Cerebellar nuclear complex (tissue), 1 donor: ENCODE results near the gene RNASEH2A.

Experiments used
- DNase-seq, 2 experiments: peaks; one replicate each; lab custom pipeline; 2025; lab: John Stamatoyannopoulos, UW

The RNASEH2A gene

DNA sequence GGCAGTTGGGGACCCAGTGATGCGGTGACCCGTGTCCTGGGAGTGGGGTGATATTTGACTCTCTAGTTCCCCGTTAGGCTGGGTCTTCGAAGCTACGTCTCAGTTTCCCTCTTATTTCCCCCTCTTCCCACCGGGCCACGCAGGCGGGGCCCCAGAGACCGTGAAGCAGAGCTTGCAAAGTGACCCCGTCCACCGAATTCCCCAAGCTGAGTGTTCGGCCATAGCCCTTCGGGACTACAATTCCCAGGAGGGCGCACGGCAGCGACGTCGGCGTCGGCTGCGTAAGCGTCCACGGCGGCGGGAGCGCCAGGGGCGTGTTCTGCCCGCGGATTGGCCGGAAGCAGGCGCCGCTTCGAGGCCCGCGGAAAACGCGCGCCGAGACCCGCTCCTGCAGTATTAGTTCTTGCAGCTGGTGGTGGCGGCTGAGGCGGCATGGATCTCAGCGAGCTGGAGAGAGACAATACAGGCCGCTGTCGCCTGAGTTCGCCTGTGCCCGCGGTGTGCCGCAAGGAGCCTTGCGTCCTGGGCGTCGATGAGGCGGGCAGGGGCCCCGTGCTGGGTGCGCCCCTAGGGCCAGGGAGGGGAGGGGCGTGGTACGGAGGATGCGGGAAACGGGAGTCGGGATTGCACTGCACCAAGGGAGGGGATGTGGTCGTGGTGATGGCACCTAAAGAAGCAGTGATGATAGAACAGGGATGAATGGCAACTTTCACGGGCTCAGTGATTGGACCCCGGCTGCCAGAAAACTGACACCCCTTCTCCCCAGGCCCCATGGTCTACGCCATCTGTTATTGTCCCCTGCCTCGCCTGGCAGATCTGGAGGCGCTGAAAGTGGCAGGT, at the start of gene RNASEH2A:
TSS of gene RNASEH2A (plus strand) at position 343 of the 840 bp plus-strand sequence. CDS start at position 433, 90 bp downstream.
- peak; percentile 75 to 76 for DNase-seq

DNA sequence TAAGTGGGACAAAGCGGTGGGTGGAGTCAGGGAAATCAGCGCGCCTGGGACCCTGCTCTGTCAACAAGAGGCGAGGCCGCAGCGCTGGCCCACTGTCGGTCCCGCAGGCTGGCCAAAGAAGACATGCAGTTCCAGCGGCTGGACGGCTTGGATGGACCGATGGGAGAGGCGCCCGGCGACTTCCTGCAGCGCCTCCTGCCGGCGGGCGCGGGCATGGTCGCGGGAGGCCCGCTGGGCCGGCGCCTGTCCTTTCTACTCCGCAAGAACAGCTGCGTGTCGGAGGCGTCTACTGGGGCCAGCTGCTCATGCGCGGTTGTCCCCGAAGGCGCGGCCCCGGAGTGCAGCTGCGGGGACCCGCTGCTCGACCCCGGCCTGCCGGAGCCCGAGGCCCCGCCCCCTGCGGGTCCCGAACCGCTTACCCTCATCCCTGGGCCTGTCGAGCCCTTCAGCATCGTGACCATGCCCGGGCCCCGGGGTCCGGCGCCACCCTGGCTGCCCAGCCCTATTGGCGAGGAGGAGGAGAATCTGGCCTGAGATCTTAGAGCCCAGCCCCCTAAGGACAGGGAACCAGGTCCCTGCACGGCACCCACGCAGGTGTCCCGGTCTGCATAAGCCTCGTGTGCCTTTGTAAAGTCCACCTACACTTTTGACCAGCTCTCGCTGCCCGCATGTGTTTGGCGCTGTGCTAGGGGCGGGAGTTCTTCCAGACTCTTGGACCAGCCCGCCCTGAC, 48.7 kb upstream of the RNASEH2A start:
- DNase-seq = no peak

DNA sequence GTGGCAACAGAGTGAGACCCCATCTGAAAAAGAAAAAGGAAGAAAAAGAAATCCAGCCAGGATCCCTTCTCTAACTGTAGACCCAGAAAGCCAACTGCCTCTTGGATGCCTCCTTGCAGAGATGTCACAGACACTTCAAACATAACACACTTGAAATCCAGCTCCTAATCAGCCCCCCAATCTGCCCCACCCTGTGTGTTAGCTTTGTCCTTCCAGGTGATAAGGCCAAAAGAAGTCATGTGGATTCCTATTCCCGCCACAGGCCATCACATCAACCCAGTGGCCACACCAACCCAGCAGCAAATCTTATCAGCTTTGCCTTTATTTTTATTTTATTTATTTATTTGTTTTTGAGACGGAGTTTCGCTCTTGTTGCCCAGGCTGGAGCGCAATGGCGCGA, 46.7 kb upstream of the RNASEH2A start:
- no peak for DNase-seq

DNA sequence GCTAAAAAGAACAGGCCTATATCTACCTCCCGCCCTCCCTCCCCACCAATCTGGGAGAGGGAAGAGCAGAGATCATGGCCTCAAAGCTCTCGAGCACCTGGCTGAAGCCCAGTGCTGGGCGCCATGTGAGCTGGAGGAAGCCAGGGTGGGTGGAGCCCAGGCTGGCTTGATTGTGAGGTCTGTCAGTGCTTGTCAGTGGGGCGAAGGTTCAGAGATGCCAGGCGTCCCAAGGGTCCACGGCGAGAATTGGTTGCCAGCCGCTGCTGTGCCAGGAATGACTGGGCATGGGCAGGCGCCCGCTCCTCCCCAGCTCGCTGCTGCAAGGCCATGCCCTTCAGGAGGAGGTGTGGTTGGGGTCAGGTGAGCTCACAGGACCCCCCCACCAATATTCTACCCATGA, 43.3 kb upstream of the RNASEH2A start:
- DNase-seq = no peak

- no peak for DNase-seq
These were observed 41.7 kb upstream of the RNASEH2A start for GRCh38 chr19:12764698-12765097.

GRCh38 chr19:12766051-12766521, 40.3 kb upstream of the RNASEH2A start:
- no peak for DNase-seq

DNA sequence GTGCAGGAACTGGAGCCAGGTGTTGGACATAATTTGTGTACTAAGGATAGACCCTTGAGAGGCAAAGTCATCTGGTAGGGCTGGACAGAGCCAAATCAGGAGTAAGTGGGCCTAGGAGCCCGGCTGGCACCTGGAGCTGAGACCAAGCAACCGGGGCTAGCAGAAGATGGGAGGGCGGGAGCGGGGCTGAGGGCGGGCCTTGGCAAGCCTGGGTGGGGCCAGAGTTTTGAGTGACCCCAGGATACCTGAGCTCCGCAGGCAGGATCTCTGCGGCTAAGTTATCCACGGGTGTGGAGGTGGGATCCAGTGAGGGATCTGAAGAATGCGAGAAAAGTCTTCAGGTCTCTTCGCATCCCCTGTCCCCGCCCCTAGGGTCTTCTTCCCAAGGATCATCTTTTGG, 39.2 kb upstream of the RNASEH2A start:
- DNase-seq = no peak

GRCh38 chr19:12767666-12768065, 38.7 kb upstream of the RNASEH2A start:
- no peak for DNase-seq

- no peak for DNase-seq
These were observed 36.7 kb upstream of the RNASEH2A start for GRCh38 chr19:12769689-12770088.

- no peak for DNase-seq
These were observed 35.5 kb upstream of the RNASEH2A start for GRCh38 chr19:12770922-12771321.

DNA sequence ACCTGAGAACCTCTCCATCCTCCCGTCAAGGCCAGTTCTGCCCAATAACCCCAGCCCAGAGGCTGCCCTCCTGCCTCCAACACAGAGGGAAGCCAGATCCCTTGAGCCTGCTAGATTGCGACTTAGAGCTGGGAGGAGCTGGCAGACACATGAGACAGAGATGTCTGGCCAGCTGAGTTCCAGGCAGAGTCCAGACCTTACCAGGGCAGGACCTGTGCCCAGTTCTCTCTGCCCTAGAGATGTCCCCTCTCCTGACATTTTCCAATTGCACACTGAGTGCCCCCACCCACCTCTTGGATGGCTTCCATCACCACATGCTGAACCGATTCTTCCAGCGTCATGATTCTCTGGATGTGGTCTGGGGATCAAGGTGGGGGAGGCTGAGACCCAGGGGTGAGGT, 34.1 kb upstream of the RNASEH2A start:
- DNase-seq = no peak

DNA sequence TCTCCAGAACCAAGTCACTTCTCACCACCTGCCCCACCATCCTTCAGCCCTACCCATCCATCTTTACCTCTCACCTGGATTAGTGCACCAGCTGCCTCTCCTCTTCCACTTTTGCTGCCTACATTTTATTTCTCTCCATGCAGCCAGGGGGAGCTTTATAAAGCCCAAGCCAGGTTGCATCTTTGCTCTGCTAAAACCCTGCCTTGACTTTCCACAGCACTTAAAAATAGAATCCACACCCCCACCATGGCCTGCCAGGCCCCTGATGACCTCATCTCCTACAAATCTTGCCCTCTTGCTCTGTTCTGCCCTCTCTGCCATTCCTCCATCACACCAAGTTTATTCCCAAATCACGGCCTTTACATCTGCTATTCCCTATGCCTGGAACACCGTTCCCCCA, 32.8 kb upstream of the RNASEH2A start:
- DNase-seq = no peak

DNA sequence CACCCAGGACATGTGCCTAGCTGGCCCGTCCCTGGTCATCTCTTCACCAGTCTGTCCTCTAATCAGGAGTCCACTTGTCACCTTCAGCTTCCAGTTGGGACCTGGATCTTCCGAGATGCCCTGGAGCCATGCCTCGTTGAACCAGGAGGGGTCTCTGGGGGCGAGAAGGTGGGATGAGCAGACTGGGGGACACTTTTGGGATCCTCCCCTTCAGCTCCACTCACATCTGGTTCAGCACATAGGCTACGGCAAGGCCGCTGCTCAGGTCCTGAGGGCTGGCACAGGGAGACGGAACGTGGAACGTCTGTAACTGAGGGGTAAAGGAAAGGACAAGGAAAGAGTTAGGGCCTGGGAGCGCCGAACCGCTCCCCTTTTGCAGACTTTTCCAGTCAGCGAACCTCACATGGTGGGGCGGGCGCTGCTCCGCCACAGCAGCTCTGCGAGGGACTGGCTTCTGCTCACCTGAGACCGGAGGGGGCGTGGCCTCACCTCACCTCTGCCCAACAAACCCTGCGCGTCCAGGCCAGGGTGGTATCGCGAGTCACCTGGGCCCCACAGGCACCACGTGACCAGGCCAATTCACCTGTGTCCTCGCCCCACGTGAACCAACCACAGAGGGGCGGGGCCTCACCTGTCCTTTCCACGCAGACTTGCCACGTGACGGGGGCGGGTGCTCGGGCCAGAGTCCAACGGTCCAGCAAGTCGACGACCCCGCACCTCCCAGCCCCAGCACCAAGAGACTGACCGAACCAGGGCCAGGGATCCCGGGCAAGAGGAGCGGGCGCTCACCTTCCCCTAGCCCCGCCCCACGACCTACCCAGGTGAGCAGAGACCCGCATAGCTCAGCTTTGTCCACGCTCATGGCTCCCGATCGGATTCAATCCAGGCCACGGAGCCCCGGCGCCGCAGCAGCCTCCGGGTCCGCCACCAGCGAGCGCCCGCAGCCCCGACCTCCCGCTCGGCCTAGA, 31.5 kb upstream of the RNASEH2A start, which contains the start of gene HOOK2:
TSS of gene HOOK2 (minus strand) at position 965 of the 968 bp plus-strand sequence. CDS start at position 862, 103 bp downstream.
- DNase-seq = peak in 1 of 2 experiments; percentile 33

DNA sequence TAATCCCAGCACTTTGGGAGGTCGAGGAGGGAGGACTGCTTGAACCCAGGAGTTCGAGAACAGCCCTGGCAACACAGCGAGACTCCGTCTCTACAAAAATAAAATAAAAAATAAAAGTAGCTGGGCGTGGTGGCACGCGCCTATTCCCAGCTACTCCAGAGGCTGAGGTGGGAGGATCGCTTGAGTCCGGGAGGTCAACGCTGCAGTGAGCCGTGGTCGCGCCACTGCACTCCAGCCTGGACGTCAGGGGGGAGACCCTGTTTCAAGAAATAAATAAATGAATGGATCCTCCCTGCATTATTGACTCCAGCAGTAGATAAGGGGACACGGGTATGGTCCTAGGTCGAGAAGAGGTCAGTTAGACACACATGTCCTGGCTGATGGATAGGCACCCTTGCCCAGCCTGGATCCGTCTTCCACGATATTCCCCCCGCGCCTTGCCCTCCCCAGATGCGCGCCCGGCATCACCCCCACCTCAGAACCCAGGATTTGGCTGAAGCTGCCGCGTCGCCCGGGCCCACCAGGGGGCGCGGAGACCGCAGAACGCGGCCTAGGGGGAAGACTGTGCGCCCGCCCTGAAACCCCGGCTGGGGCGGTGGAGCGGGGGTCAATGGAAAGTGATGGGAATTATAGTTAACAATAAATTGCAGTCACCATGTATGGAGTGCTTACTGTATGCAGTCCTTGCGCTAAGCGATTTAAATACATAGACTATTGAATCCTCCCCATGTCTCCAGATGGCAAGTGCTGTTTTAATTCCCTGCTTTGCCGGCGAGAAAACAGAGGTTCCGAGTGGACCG, 29.0 kb upstream of the RNASEH2A start:
- peak in 1 of 2 experiments; percentile 33 for DNase-seq

DNA sequence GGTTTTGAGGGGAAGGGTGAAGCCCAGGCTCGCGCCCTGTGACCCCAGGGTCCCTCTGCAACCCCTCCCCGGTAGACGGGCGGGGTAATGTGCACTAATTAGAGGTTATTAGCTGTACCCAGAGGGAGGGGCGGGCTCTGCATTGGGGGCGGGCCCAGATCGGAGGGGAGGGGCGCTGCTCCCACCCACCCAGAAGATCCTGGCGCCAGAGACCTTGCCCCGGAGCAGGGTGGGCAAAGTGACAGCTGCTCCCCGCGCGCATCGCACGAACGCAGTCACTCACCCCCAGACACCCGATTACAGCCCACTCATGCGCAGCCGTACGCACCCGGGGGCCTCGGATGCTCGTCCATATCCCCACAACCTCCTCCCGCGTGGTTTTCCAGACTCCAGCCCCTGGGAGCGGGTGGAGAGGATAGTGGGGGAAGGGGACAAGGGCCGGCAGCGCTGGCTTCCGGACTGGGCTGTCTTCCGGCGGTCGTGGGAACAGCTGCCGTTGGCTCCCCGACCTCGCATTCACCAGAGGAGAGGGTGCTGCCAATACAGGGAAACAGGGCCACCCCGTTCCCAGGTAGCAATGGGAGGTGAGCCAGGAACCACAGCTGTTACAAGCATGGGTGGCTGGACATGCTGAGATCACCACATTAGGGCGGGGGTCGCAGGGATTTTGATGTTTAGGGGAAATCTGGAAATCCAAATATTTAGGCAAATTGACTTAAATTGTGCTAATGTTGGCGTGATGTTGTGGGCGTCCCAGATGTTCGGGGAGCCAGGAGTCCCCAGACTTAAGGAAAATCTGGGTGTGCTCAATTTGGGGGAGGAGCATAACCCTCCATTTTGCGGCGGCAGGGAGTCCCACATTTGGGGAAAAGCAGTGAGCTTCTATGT, 28.1 kb upstream of the RNASEH2A start:
- DNase-seq = no peak

GRCh38 chr19:12778905-12779161, 27.6 kb upstream of the RNASEH2A start:
- no peak for DNase-seq

GRCh38 chr19:12779162-12779993, 27.0 kb upstream of the RNASEH2A start:
- no peak for DNase-seq

GRCh38 chr19:12782174-12782423, 24.3 kb upstream of the RNASEH2A start:
- no peak for DNase-seq
